CD14-positive monocyte (primary cell): ENCODE measurements around the gene CCR6. TPM values are rescaled to one million over a fixed set of nuclear protein-coding genes. Genes with fewer than 3 reads are reported as not detected.

ENCODE experiments used
- DNase-seq, 3 donors: peaks; one replicate each; pipeline ENCODE4 v3.0.0-alpha.2; 2011 to 2022
- H2AFZ ChIP-seq: 2 replicates; pipeline ENCODE4 v1.6.0; 2012; ENCODE audit warnings: mild to moderate bottlenecking, low read depth, low read length, inconsistent platforms; ENCODE audit not compliant: insufficient read depth, poor library complexity, severe bottlenecking
- H3K27ac ChIP-seq, 2 donors: 1 replicate in 1 of 2; 2 replicates in 1 of 2; pipeline ENCODE4 v1.5.1; 2012 to 2013; ENCODE audit warnings: low read length in 2 of 2, control low read depth in 1 of 2, inconsistent platforms in 1 of 2, low read depth in 1 of 2, mild to moderate bottlenecking in 1 of 2
- H3K27me3 ChIP-seq, 2 donors: one replicate each; pipeline versions ENCODE4 v1.6.0 to v1.6.1; 2011 to 2013; ENCODE audit warnings: low read length in 2 of 2; ENCODE audit not compliant: control insufficient read depth in 2 of 2, insufficient read depth in 2 of 2
- H3K36me3 ChIP-seq, 2 donors: replicated peaks in 1 of 2; 1 replicate in 1 of 2; 2 replicates in 1 of 2; pipeline versions ENCODE4 v1.5.1 to v1.6.1; 2012 to 2013; ENCODE audit warnings: low read length in 2 of 2, control low read depth in 1 of 2, inconsistent platforms in 1 of 2, mild to moderate bottlenecking in 1 of 2; ENCODE audit not compliant: insufficient read depth in 2 of 2, control insufficient read depth in 1 of 2
- H3K4me1 ChIP-seq, 2 donors: 1 replicate in 1 of 2; 2 replicates in 1 of 2; pipeline versions ENCODE4 v1.5.1 to v1.6.1; 2012 to 2013; ENCODE audit warnings: low read length in 2 of 2, control low read depth in 1 of 2, inconsistent platforms in 1 of 2, mild to moderate bottlenecking in 1 of 2, moderate library complexity in 1 of 2; ENCODE audit not compliant: insufficient read depth in 2 of 2, control insufficient read depth in 1 of 2
- H3K4me2 ChIP-seq: replicated peaks from 2 replicates; pipeline ENCODE3; 2012; ENCODE audit warnings: low read length, moderate library complexity, mild to moderate bottlenecking; ENCODE audit not compliant: poor library complexity, severe bottlenecking; ENCODE audit errors: extremely low read depth
- H3K4me3 ChIP-seq, 3 experiments: fragments of 200-600 bp in 1 of 3; sonication (generic) in 1 of 3; replicated peaks in 1 of 3; 1 replicate in 2 of 3; 2 replicates in 1 of 3; pipeline ENCODE4 v1.5.1; 2011 to 2013; ENCODE audit warnings: low read length in 3 of 3, mild to moderate bottlenecking in 3 of 3, control low read depth in 2 of 3, low read depth in 2 of 3, inconsistent platforms in 1 of 3, moderate library complexity in 1 of 3
- H3K79me2 ChIP-seq: 2 replicates; pipeline ENCODE4 v1.6.0; 2012; ENCODE audit warnings: mild to moderate bottlenecking, control low read depth, inconsistent platforms, low read length, moderate library complexity; ENCODE audit not compliant: insufficient read depth
- H3K9ac ChIP-seq: 2 replicates; pipeline ENCODE4 v1.6.0; 2017; ENCODE audit warnings: low read length, mild to moderate bottlenecking; ENCODE audit not compliant: insufficient read depth, poor library complexity, severe bottlenecking
- H3K9me3 ChIP-seq, 2 donors: replicated peaks in 1 of 2; 1 replicate in 1 of 2; 2 replicates in 1 of 2; pipeline versions ENCODE4 v1.5.1 to v1.6.1; 2012 to 2013; ENCODE audit warnings: low read length in 2 of 2, control low read depth in 1 of 2; ENCODE audit not compliant: control insufficient read depth in 1 of 2, insufficient read depth in 1 of 2
- H4K20me1 ChIP-seq: 2 replicates; pipeline ENCODE4 v1.6.0; 2012; ENCODE audit warnings: mild to moderate bottlenecking, low read length, control low read depth, moderate library complexity; ENCODE audit not compliant: insufficient read depth
- H3K27ac Mint-ChIP-seq, 7 donors: one replicate each; pipeline ENCODE4 v1.8.0; 2020; ENCODE audit warnings: mild to moderate bottlenecking in 7 of 7, mixed read lengths in 7 of 7, moderate library complexity in 6 of 7, inconsistent platforms in 2 of 7
- H3K27me3 Mint-ChIP-seq, 3 donors: one replicate each; pipeline ENCODE4 v1.8.0; 2021 to 2022; ENCODE audit warnings: low read depth in 3 of 3, mild to moderate bottlenecking in 3 of 3, mixed read lengths in 3 of 3, moderate library complexity in 3 of 3, inconsistent platforms in 1 of 3
- H3K36me3 Mint-ChIP-seq, 2 donors: one replicate each; pipeline ENCODE4 v1.8.0; 2020; ENCODE audit warnings: mixed read lengths in 2 of 2, inconsistent platforms in 1 of 2, mild to moderate bottlenecking in 1 of 2
- H3K4me1 Mint-ChIP-seq: one replicate; pipeline ENCODE4 v1.8.0; 2020; ENCODE audit warnings: mild to moderate bottlenecking, mixed read lengths
- H3K4me3 Mint-ChIP-seq, 2 donors: one replicate each; pipeline ENCODE4 v1.8.0; 2020; ENCODE audit warnings: mild to moderate bottlenecking in 2 of 2, mixed read lengths in 2 of 2, moderate library complexity in 1 of 2
- H3K9me3 Mint-ChIP-seq, 7 donors: one replicate each; pipeline ENCODE4 v1.8.0; 2020 to 2022; ENCODE audit warnings: mixed read lengths in 7 of 7, mild to moderate bottlenecking in 6 of 7, moderate library complexity in 6 of 7, inconsistent platforms in 2 of 7
- WGBS: methylation state at CpG from one replicate; pipeline ENCODE4 v1.1.5; 2013; ENCODE audit warnings: missing lambda C conversion rate; ENCODE audit not compliant: insufficient coverage; 5-methylcytosine and 5-hydroxymethylcytosine counted together
- intact Hi-C, 2 donors: fragments of 100-400 bp; cut with micrococcal nuclease; formaldehyde crosslinking; loops; one replicate each; pipeline versions ENCODE4 v1.15.0 to v1.15.1; 2023
- polyA plus RNA-seq, 3 donors: library from polyadenylated mRNA; depleted of rRNA in 1 of 3; unstranded in 2 of 3; stranded (reverse) in 1 of 3; fragments of 300-500 nt in 2 of 3; fragments of >200 nt in 1 of 3; fragmentation: Illumina TruSeq in 2 of 3; gene quantifications; 1 replicate in 2 of 3; 2 replicates in 1 of 3; pipeline ENCODE4 v1.2.3, GENCODE V29; 2012 to 2021
- TF ChIP-seq, protein P1 (sequence below): fragments of 200-600 bp; IDR thresholded peaks from one replicate; pipeline ENCODE4 v1.8.0; 2022; ENCODE audit warnings: antibody characterized with exemption, mild to moderate bottlenecking

The CCR6 gene
- polyA plus RNA-seq, 3 donors = 0.07 to 0.43 TPM; not detected in 1

DNA sequence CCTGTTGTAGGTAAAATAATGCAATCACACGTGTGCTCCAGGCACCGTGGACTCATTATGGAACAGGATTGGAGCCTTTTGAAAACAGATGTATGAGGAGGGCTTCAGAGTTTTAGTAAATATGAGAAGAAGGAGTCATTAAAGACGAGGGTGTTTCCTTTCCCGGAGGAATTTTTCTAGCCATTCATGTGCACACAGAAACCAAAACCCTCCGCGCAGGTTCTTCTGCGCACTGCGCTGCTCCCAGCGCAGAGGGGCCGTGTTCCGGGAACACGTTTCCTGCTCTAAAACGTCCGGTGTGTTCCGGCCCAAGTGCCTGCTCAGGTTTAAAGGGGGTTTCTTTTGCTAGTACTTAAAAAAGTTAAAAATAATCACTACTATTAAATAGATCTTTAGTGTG is 23.2 kb downstream of the CCR6 start:
- intact Hi-C loops = loop anchor here in 1 of 2 donors (10.0 kb wide), 2 partner anchors 101 to 151 kb away; partner anchors contain the start of gene CEP43
- peak overlapping the region in 1 of 3 experiments; percentile 27 for H3K4me3 ChIP-seq
- WGBS = 92% methylated on average over 4 of the region's 15 CpGs
- no peaks in the 10 kb centered on the region for H3K79me2 ChIP-seq
- Mint-ChIP-seq H3K9me3 (peaks cover 0 to 4% (median 0%) of the 10 kb centered on the region in 7 donors), H3K27me3 (peaks cover 3 to 9% (median 9%) of the 10 kb centered on the region in 3 donors), H3K4me3 (peak overlapping the region in 1 of 2 donors; percentile 41), H3K36me3 (no peaks in the 10 kb centered on the region), H3K4me1 (peaks cover 17% of the 10 kb centered on the region), H3K27ac (no peak overlapping the region)
- no peak overlapping the region for H3K27ac ChIP-seq
- peak overlapping the region; percentile 55 for H3K4me2 ChIP-seq
- H4K20me1 ChIP-seq = no peaks in the 10 kb centered on the region
- H2AFZ ChIP-seq = peak overlapping the region; percentile 26
- H3K9me3 ChIP-seq = no peaks in the 10 kb centered on the region
- TF ChIP-seq, protein P1, sequence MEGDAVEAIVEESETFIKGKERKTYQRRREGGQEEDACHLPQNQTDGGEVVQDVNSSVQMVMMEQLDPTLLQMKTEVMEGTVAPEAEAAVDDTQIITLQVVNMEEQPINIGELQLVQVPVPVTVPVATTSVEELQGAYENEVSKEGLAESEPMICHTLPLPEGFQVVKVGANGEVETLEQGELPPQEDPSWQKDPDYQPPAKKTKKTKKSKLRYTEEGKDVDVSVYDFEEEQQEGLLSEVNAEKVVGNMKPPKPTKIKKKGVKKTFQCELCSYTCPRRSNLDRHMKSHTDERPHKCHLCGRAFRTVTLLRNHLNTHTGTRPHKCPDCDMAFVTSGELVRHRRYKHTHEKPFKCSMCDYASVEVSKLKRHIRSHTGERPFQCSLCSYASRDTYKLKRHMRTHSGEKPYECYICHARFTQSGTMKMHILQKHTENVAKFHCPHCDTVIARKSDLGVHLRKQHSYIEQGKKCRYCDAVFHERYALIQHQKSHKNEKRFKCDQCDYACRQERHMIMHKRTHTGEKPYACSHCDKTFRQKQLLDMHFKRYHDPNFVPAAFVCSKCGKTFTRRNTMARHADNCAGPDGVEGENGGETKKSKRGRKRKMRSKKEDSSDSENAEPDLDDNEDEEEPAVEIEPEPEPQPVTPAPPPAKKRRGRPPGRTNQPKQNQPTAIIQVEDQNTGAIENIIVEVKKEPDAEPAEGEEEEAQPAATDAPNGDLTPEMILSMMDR = no peak
- DNase-seq = no peak
- H3K27me3 ChIP-seq = no peaks in the 10 kb centered on the region
- no peak overlapping the region for H3K9ac ChIP-seq
- peaks cover 0 to 12% of the 10 kb centered on the region in 2 donors for H3K4me1 ChIP-seq
- H3K36me3 ChIP-seq = no peaks in the 10 kb centered on the region

DNA sequence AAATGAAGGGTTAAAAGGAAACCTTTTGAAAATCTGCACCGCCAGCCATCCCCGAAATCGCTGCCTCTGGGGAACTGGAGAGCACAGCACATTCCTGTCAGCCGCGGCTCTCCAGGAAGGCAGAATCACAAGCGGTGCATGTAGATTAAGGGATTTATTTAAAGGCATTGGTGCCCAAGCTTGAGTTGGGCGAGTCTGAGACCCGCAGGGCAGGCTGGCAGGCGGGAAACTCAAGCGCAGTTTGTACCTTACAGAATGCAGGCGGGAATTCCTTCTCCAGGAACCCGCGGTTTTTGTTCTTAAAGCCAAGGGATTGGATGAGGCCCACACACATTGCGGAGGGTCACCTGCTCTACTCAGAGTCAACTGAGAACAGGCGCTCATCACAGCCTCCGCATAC is 24.1 kb downstream of the CCR6 start:
- H3K79me2 ChIP-seq = no peaks in the 10 kb centered on the region
- no peak overlapping the region for H3K27ac ChIP-seq
- no peaks in the 10 kb centered on the region for H4K20me1 ChIP-seq
- peaks cover 0 to 12% of the 10 kb centered on the region in 2 donors for H3K4me1 ChIP-seq
- H3K4me3 ChIP-seq = peak overlapping the region in 1 of 3 experiments; percentile 27
- no peak overlapping the region for H3K9ac ChIP-seq
- peaks cover 3 to 9% (median 9%) of the 10 kb centered on the region in 3 donors for H3K27me3 Mint-ChIP-seq
- H3K4me2 ChIP-seq = peak overlapping the region; percentile 55
- H3K4me1 Mint-ChIP-seq = peaks cover 19% of the 10 kb centered on the region
- no peaks in the 10 kb centered on the region for H3K36me3 ChIP-seq
- peak overlapping the region; percentile 26 for H2AFZ ChIP-seq
- no peak for DNase-seq
- 86% methylated on average over 16 of the region's 16 CpGs for WGBS
- H3K4me3 Mint-ChIP-seq = peak overlapping the region in 1 of 2 donors; percentile 13
- H3K27me3 ChIP-seq = no peaks in the 10 kb centered on the region
- intact Hi-C loops = loop anchor here in 1 of 2 donors (10.0 kb wide), 2 partner anchors 102 to 152 kb away; partner anchors contain the start of gene CEP43
- H3K9me3 Mint-ChIP-seq = peaks cover 0 to 4% (median 0%) of the 10 kb centered on the region in 7 donors
- H3K9me3 ChIP-seq = no peaks in the 10 kb centered on the region
- TF ChIP-seq, protein P1 = no peak
- H3K36me3 Mint-ChIP-seq = no peaks in the 10 kb centered on the region
- no peak overlapping the region for H3K27ac Mint-ChIP-seq
